ENCODE results near the gene PLOD1.
"Not testable (repeated sequence)": the region's sequence is repeated elsewhere in the genome, so short reads cannot be mapped to it uniquely, and the experiment has no call there.

PLOD1 gene

GRCh38 chr1:11903210-11903609 is 31.3 kb upstream of the PLOD1 start:
- H3K36me3 Mint-ChIP-seq (ENCODE audit: low read depth), result no peaks in the 10 kb centered on the region

GRCh38 chr1:11904156-11904555 is 30.4 kb upstream of the PLOD1 start:
- not testable (repeated sequence) for H3K9me3 Mint-ChIP-seq; H3K27ac Mint-ChIP-seq; H3K36me3 Mint-ChIP-seq (ENCODE audit: low read depth); H3K4me3 Mint-ChIP-seq; DNase-seq
- peaks cover 21% of the 10 kb centered on the region for H3K4me1 Mint-ChIP-seq
- peaks cover 39% of the 10 kb centered on the region for H3K27me3 Mint-ChIP-seq (ENCODE audit: low read depth, poor library complexity)

More at GRCh38 chr1:11903210-11903609, 31.3 kb upstream of the PLOD1 start:
- no peak for TF ChIP-seq CTCF (IDR thresholded peaks at IDR 0.05)
- no peaks in the 10 kb centered on the region for H3K9me3 Mint-ChIP-seq
- H3K27me3 Mint-ChIP-seq (ENCODE audit: low read depth, poor library complexity), result peaks cover 46% of the 10 kb centered on the region
- DNase-seq, result no peak
- no peak overlapping the region for H3K27ac Mint-ChIP-seq
- peaks cover 16% of the 10 kb centered on the region for H3K4me1 Mint-ChIP-seq
- H3K4me3 Mint-ChIP-seq, result no peak overlapping the region

- Mint-ChIP-seq H3K9me3 (no peaks in the 10 kb centered on the region), H3K4me3 (no peak overlapping the region), H3K27ac (no peak overlapping the region), H3K36me3 (ENCODE audit: low read depth) (no peaks in the 10 kb centered on the region), H3K4me1 (peaks cover 27% of the 10 kb centered on the region), H3K27me3 (ENCODE audit: low read depth, poor library complexity) (peaks cover 31% of the 10 kb centered on the region)
- DNase-seq, result no peak
- no peak for TF ChIP-seq CTCF (IDR thresholded peaks at IDR 0.05)
These were observed 29.5 kb upstream of the PLOD1 start for GRCh38 chr1:11904978-11905377.

- Mint-ChIP-seq H3K36me3 (ENCODE audit: low read depth) (no peaks in the 10 kb centered on the region), H3K9me3 (no peaks in the 10 kb centered on the region), H3K27ac (no peak overlapping the region), H3K4me1 (peaks cover 37% of the 10 kb centered on the region), H3K27me3 (ENCODE audit: low read depth, poor library complexity) (peaks cover 15% of the 10 kb centered on the region), H3K4me3 (no peak overlapping the region)
- no peak for DNase-seq
- no peak for TF ChIP-seq CTCF (IDR thresholded peaks at IDR 0.05)
These were observed 27.6 kb upstream of the PLOD1 start for GRCh38 chr1:11906870-11907269.

- Mint-ChIP-seq H3K9me3 (no peaks in the 10 kb centered on the region), H3K27me3 (ENCODE audit: low read depth, poor library complexity) (peaks cover 9% of the 10 kb centered on the region), H3K27ac (peak overlapping the region; percentile 100), H3K4me3 (peak overlapping the region; percentile 84), H3K4me1 (peaks cover 39% of the 10 kb centered on the region), H3K36me3 (ENCODE audit: low read depth) (no peaks in the 10 kb centered on the region)
- TF ChIP-seq CTCF (IDR thresholded peaks at IDR 0.05), result peak; percentile 65
- DNase-seq, result peak; percentile 90
These were observed 27.0 kb upstream of the PLOD1 start for GRCh38 chr1:11907275-11908094.

GRCh38 chr1:11908095-11908675 is 26.3 kb upstream of the PLOD1 start:
- TF ChIP-seq CTCF (IDR thresholded peaks at IDR 0.05), result no peak
- Mint-ChIP-seq H3K4me1 (peaks cover 46% of the 10 kb centered on the region), H3K4me3 (peak overlapping the region; percentile 84), H3K27ac (peak overlapping the region; percentile 100), H3K36me3 (ENCODE audit: low read depth) (no peaks in the 10 kb centered on the region), H3K9me3 (no peaks in the 10 kb centered on the region), H3K27me3 (ENCODE audit: low read depth, poor library complexity) (peaks cover 7% of the 10 kb centered on the region)
- DNase-seq, result no peak

- H3K4me3 Mint-ChIP-seq; H3K36me3 Mint-ChIP-seq (ENCODE audit: low read depth); H3K27me3 Mint-ChIP-seq (ENCODE audit: low read depth, poor library complexity); H3K9me3 Mint-ChIP-seq; DNase-seq: not testable (repeated sequence)
- peak overlapping the region; percentile 100 for H3K27ac Mint-ChIP-seq
- peaks cover 58% of the 10 kb centered on the region for H3K4me1 Mint-ChIP-seq
These were observed 23.6 kb upstream of the PLOD1 start for GRCh38 chr1:11910914-11911228.

Data from nephron progenitor cell (in vitro differentiated cells).